Body of pancreas (tissue), 4 donors: ENCODE results near the gene DENND1A.

Experiments
- POLR2A ChIP-seq, 3 donors: fragments of 450-650 bp; IDR thresholded peaks; one replicate each; pipeline ENCODE4 v1.6.1; 2016; ENCODE audit warnings: antibody characterized with exemption in 3 of 3, mild to moderate bottlenecking in 2 of 3
- TF ChIP-seq, protein P1 (sequence below), 7 experiments: fragments of 450-650 bp in 4 of 7; fragments of 200-600 bp in 3 of 7; sonication (generic) in 3 of 7; IDR thresholded peaks; one replicate each; pipeline ENCODE4 v1.5.1; 2016 to 2019; ENCODE audit warnings: antibody characterized with exemption in 7 of 7

- TF ChIP-seq, protein P1, sequence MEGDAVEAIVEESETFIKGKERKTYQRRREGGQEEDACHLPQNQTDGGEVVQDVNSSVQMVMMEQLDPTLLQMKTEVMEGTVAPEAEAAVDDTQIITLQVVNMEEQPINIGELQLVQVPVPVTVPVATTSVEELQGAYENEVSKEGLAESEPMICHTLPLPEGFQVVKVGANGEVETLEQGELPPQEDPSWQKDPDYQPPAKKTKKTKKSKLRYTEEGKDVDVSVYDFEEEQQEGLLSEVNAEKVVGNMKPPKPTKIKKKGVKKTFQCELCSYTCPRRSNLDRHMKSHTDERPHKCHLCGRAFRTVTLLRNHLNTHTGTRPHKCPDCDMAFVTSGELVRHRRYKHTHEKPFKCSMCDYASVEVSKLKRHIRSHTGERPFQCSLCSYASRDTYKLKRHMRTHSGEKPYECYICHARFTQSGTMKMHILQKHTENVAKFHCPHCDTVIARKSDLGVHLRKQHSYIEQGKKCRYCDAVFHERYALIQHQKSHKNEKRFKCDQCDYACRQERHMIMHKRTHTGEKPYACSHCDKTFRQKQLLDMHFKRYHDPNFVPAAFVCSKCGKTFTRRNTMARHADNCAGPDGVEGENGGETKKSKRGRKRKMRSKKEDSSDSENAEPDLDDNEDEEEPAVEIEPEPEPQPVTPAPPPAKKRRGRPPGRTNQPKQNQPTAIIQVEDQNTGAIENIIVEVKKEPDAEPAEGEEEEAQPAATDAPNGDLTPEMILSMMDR (IDR thresholded peaks at IDR 0.05), result no peak
- TF ChIP-seq POLR2A (IDR thresholded peaks at IDR 0.05), result no peak
These were observed 557.9 kb downstream of the DENND1A start for GRCh38 chr9:123371805-123372590.
